ENCODE data around the gene GID4.

Gene GID4

DNA sequence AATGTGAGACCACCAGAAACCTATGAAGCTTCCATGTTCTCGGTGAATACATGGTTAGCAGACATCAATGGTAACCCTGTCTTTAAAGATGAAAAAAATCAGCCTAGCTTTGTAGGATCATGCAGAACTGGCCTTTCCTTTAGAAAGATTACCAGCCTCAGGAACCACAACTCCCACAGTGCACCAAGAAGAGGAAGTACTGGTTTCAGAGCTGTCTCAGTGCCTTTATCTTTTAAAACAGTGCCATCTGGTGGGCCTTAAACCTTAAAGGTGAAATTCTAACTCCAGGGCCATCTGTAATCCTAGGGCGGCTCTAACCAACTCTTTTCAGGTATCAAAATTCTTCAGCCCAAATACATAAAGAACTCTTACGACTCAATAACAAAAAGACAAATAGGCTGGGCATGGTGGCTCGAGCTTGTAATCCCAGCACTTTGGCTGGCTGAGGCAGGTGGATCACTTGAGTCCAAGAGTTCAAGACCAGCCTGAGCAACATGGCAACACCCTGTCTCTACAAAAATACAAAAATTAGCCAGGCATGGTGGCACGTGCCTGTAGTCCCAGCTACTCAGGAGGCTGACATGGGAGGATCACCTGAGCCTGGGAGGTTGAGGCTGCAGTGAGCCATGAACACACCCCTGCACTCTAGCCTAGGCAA is 5.6 kb upstream of the GID4 start:
- DNase-seq (ENCODE audit: low read depth) = peak; percentile 90
- H3K4me3 ChIP-seq (ENCODE audit: control insufficient read depth, low read depth, low read length) = no peak overlapping the region
- TF ChIP-seq, protein P1, sequence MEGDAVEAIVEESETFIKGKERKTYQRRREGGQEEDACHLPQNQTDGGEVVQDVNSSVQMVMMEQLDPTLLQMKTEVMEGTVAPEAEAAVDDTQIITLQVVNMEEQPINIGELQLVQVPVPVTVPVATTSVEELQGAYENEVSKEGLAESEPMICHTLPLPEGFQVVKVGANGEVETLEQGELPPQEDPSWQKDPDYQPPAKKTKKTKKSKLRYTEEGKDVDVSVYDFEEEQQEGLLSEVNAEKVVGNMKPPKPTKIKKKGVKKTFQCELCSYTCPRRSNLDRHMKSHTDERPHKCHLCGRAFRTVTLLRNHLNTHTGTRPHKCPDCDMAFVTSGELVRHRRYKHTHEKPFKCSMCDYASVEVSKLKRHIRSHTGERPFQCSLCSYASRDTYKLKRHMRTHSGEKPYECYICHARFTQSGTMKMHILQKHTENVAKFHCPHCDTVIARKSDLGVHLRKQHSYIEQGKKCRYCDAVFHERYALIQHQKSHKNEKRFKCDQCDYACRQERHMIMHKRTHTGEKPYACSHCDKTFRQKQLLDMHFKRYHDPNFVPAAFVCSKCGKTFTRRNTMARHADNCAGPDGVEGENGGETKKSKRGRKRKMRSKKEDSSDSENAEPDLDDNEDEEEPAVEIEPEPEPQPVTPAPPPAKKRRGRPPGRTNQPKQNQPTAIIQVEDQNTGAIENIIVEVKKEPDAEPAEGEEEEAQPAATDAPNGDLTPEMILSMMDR (conservative IDR thresholded peaks at IDR 0.05; ENCODE audit: control insufficient read depth, insufficient read depth, low read depth, low read length) = peak; percentile 63

DNA sequence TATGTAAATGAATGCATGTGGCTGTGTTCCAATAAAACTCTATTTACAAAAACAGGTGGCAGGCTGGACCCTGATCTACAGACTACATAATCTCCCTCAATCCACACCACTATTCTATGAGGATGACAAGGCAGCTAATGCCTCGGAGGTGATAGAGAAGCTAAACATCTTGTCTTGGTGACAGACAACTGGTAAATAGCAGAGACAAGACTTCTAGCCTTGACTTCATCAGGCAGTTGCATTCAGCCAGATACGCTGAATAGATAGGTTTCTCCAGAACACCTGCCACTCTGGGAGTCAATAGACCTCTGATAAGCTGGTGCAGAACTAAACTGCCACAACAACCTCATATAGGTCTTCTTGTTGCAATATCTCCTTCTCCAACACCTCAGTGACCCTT is 3.5 kb upstream of the GID4 start:
- TF ChIP-seq, protein P1 (conservative IDR thresholded peaks at IDR 0.05; ENCODE audit: control insufficient read depth, insufficient read depth, low read depth, low read length) = no peak
- H3K4me3 ChIP-seq (ENCODE audit: control insufficient read depth, low read depth, low read length) = no peak overlapping the region
- no peak for DNase-seq (ENCODE audit: low read depth)

DNA sequence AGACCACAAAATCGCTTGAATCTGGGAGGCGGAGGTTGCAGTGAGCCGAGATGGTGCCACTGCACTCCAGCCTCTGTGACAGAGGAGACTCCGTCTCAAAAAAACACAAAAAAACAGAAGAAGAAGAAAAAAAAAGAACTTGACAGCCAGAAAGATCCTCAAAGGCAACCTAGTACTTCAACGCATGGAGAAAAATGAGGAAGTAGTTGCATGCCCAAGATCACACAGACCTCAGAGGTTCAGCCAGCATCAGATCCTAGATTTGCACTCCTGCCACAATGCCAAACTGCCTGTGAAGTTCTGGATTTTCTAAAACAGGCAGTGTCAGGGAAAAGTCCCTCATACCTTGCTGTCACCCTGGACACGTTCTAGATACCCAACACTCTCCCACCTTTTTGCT is 1.7 kb upstream of the GID4 start:
- no peak for DNase-seq (ENCODE audit: low read depth)
- H3K4me3 ChIP-seq (ENCODE audit: control insufficient read depth, low read depth, low read length) = no peak overlapping the region
- TF ChIP-seq, protein P1 (conservative IDR thresholded peaks at IDR 0.05; ENCODE audit: control insufficient read depth, insufficient read depth, low read depth, low read length) = no peak

DNA sequence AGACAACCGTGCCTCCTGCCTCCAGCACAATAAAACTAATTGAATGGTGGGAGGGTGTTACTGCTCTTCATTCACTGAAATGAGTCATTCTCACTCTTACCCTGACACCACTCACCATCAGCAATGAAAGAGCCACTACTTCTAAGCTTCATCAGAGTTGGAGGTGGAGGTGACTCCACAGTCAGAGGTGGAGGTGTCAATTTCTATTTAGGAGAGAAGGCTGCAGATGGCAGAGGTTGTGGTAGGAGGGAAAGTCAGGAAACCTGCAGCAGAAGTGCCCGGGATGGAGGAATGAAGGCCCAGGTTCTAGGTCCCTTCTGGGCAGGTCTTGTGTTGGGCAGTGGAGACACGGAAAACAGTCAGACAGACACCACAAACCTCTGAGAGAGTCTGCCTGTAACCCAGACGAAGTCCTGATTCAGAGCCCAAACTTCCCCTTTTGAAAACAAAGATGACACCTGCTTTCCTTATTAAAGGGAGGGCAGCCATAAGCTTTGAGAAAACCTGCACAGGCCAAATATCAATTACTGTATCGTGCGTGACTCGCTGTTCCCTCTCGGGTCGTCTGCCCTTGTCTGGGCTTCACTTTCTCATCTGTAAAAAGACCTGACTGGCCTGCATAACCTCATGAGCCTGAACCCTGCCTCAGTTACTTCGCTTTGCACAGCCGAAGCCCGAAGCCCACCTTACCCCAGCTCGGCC is 908 bp upstream of the GID4 start:
- H3K4me3 ChIP-seq (ENCODE audit: control insufficient read depth, low read depth, low read length) = peak overlapping the region; percentile 76
- TF ChIP-seq, protein P1 (conservative IDR thresholded peaks at IDR 0.05; ENCODE audit: control insufficient read depth, insufficient read depth, low read depth, low read length) = no peak
- DNase-seq (ENCODE audit: low read depth) = no peak

GRCh38 chr17:18039535-18040260 is 490 bp downstream of the GID4 start:
- DNase-seq (ENCODE audit: low read depth) = no peak
- H3K4me3 ChIP-seq (ENCODE audit: control insufficient read depth, low read depth, low read length) = peak overlapping the region; percentile 66
- TF ChIP-seq, protein P1 (conservative IDR thresholded peaks at IDR 0.05; ENCODE audit: control insufficient read depth, insufficient read depth, low read depth, low read length) = no peak

GRCh38 chr17:18040261-18040858 is 1.2 kb downstream of the GID4 start:
- peak overlapping the region; percentile 66 for H3K4me3 ChIP-seq (ENCODE audit: control insufficient read depth, low read depth, low read length)
- TF ChIP-seq, protein P1 (conservative IDR thresholded peaks at IDR 0.05; ENCODE audit: control insufficient read depth, insufficient read depth, low read depth, low read length) = no peak
- no peak for DNase-seq (ENCODE audit: low read depth)

Measured in fibroblast of mammary gland (primary cell).